ENCODE data around the gene SGSH. TPM values are rescaled to one million over a fixed set of nuclear protein-coding genes. Genes with fewer than 3 reads are reported as not detected.

The SGSH gene
- total RNA-seq, 1 experiment from 2014 or later, result 19.8 TPM

GRCh38 chr17:80219013-80219762 is 945 bp downstream of the SGSH start:
- Histone ChIP-seq H3K79me1 (ENCODE audit: insufficient read depth, low read depth, low read length, poor library complexity, severe bottlenecking) (no peaks in the 10 kb centered on the region), H4K91ac (ENCODE audit: insufficient read length, low read depth, low read length) (no peak overlapping the region), H3K56ac (ENCODE audit: insufficient read length, low read depth, low read length) (no peak overlapping the region), H2AK5ac (ENCODE audit: insufficient read length, low read length) (no peak overlapping the region), H3K4ac (ENCODE audit: low read depth, low read length) (no peak overlapping the region), H3K27ac (ENCODE audit: insufficient read length, low read depth, low read length) (no peak overlapping the region), H4K5ac (ENCODE audit: insufficient read length, low read depth, low read length) (no peak overlapping the region), H3K14ac (ENCODE audit: insufficient read depth, low read length) (no peak overlapping the region), H3K23me2 (ENCODE audit: insufficient read length, low read depth, low read length, poor library complexity, severe bottlenecking) (peaks cover 5% of the 10 kb centered on the region), H3K23ac (ENCODE audit: insufficient read length, low read depth, low read length) (no peak overlapping the region), H2AFZ (ENCODE audit: low read length) (no peak overlapping the region), H3K4me2 (ENCODE audit: insufficient read depth, insufficient read length, low read length) (peak overlapping the region; percentile 62), H4K20me1 (ENCODE audit: control insufficient read depth, insufficient read depth, insufficient read length) (no peaks in the 10 kb centered on the region), H3K79me2 (ENCODE audit: insufficient read depth, low read length) (no peaks in the 10 kb centered on the region), H4K8ac (replicated peaks; ENCODE audit: insufficient read length, low read depth, low read length) (no peak overlapping the region), H3K9me3 (ENCODE audit: control insufficient read depth, low read depth, low read length) (no peaks in the 10 kb centered on the region), H3K9ac (ENCODE audit: extremely low read depth, insufficient read length, low read length) (peak overlapping the region; percentile 66), H3K4me1 (ENCODE audit: insufficient read depth, low read length) (no peaks in the 10 kb centered on the region), H2BK20ac (ENCODE audit: low read depth, low read length, poor library complexity, severe bottlenecking) (no peak overlapping the region), H2BK5ac (ENCODE audit: insufficient read length, low read length) (no peak overlapping the region), H3T11ph (ENCODE audit: low read length) (no peak overlapping the region), H2BK120ac (ENCODE audit: low read depth, low read length, poor library complexity, severe bottlenecking) (no peak overlapping the region), H3K18ac (ENCODE audit: insufficient read length, low read depth, low read length) (no peak overlapping the region), H3K27me3 (ENCODE audit: insufficient read depth, low read length) (no peaks in the 10 kb centered on the region), H2BK15ac (ENCODE audit: low read depth, low read length) (no peak overlapping the region), H2BK12ac (ENCODE audit: insufficient read length, low read depth, low read length) (no peak overlapping the region)
- Mint-ChIP-seq H3K27me3 (ENCODE audit: low read depth) (no peaks in the 10 kb centered on the region; the same call in 1 of the 2 replicates), H3K27ac (peak overlapping the region in 2 of 3 experiments; percentile 34 to 55; a peak in 2 of 7 replicates), H3K4me1 (peaks cover 10 to 14% of the 10 kb centered on the region in 2 experiments), H3K9me3 (no peaks in the 10 kb centered on the region), H3K36me3 (ENCODE audit: insufficient read depth in 1 of 3, low read depth in 3 of 3) (peaks cover 10 to 29% (median 26%) of the 10 kb centered on the region in 3 experiments; a peak in 5 of 7 replicates), H3K4me3 (peak overlapping the region; percentile 91 to 95)
- DNase-seq, result peak; percentile 44
- TF ChIP-seq CTCF (conservative IDR thresholded peaks at IDR 0.05), result no peak
- no CpG with 5 or more reads among the region's 15 CpGs for WGBS (ENCODE audit: extremely low coverage, insufficient read length, low lambda C conversion rate)
